ENCODE measurements around the gene IRAK2.

- TF ChIP-seq CTCF (IDR thresholded peaks at IDR 0.05 in 8 of 11, conservative IDR thresholded peaks at IDR 0.05 in 3 of 11) (no peak), POLR2A (IDR thresholded peaks at IDR 0.05) (no peak)
Measured at GRCh38 chr3:10187944-10188343, 23.2 kb downstream of the IRAK2 start.
